GM12891 (cell line): ENCODE data around the gene DPH6.

ENCODE experiments used
- POLR2A ChIP-seq: IDR thresholded peaks from 2 replicates; pipeline ENCODE4 v1.6.1; 2011; ENCODE audit warnings: low read depth, low read length, control low read depth
- POLR2AphosphoS5 ChIP-seq: IDR thresholded peaks from 2 replicates; pipeline ENCODE4 v1.6.1; 2011; ENCODE audit warnings: low read depth, low read length, control low read depth

DNA sequence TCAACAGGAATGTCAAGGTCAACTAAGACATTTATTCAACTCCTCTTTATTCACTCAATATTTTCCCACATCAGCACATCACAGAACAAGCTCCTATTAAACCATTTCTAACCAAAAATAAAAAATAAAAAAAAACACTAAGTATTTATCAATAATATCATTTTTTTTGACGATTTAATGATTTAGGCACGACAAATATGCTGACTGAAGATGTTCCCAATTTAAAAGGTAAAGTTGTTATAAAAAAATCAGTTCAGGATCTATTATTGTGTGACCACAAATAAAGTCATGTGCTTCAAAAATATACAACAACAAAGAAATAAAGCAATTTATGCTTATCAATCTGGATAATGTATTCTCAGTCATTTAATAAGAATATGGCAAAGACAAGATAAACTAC lies 16.2 kb downstream of the DPH6 start:
- TF ChIP-seq POLR2AphosphoS5 (no peak), POLR2A (no peak)
